Endothelial cell of umbilical vein (primary cell): ENCODE data around the gene GPRIN1. TPM values are rescaled to one million over a fixed set of nuclear protein-coding genes. Genes with fewer than 3 reads are reported as not detected.

Experiments used
- BruUV-seq: library from RNA; stranded (reverse); fragments of 400-500 nt; replicated peaks from 2 replicates; lab custom pipeline; 2021; lab: Mats Ljungman, UMichigan
- CTCF ChIA-PET: fragments of 300-600, 350-600 bp; sonication (Branson Sonifier 250); formaldehyde crosslinking; loops from one replicate; lab custom pipeline; 2021; ENCODE audit warnings: antibody characterized with exemption, inconsistent platforms; lab: Charles Lee
- POLR2A ChIA-PET: fragments of 300-600, 350-600 bp; sonication (Branson Sonifier 250); formaldehyde crosslinking; loops from one replicate; lab custom pipeline; 2021; ENCODE audit warnings: antibody characterized with exemption, inconsistent platforms; lab: Charles Lee
- DNase-seq: peaks from one replicate; pipeline ENCODE4 v3.0.0-alpha.2; 2011; ENCODE audit warnings: low read depth, low spot score
- FAIRE-seq: peaks from 2 replicates; lab custom pipeline; 2011; peaks lifted over from hg19 to GRCh38; lab: Jason Lieb, UNC
- H2AFZ ChIP-seq: 2 replicates; pipeline ENCODE4 v1.6.0; 2012; ENCODE audit warnings: low read depth, low read length, control low read depth, inconsistent platforms
- H3K27ac ChIP-seq: 2 replicates; pipeline ENCODE4 v1.5.1; 2011; ENCODE audit warnings: low read depth, mild to moderate bottlenecking, control low read depth, low read length, moderate library complexity; ENCODE audit not compliant: insufficient read depth
- H3K27me3 ChIP-seq, 2 experiments: 2 replicates each; pipeline versions ENCODE4 v1.6.0 to v1.6.1; 2011; ENCODE audit warnings: low read length in 2 of 2, mixed read lengths in 1 of 2; ENCODE audit not compliant: control insufficient read depth in 2 of 2, insufficient read depth in 2 of 2
- H3K36me3 ChIP-seq, 2 experiments: 2 replicates in 1 of 2; 3 replicates in 1 of 2; pipeline ENCODE4 v1.5.1; 2011; ENCODE audit warnings: low read length in 2 of 2, mild to moderate bottlenecking in 1 of 2, moderate library complexity in 1 of 2; ENCODE audit not compliant: control insufficient read depth in 2 of 2, insufficient read depth in 2 of 2; ENCODE audit errors: extremely low read depth in 1 of 2
- H3K4me1 ChIP-seq: 3 replicates; pipeline ENCODE4 v1.5.1; 2011; ENCODE audit warnings: mild to moderate bottlenecking, low read length; ENCODE audit not compliant: control insufficient read depth, insufficient read depth; ENCODE audit errors: extremely low read depth
- H3K4me2 ChIP-seq: 2 replicates; pipeline ENCODE4 v1.6.1; 2011; ENCODE audit warnings: low read length, control low read depth, mixed read lengths; ENCODE audit not compliant: insufficient read depth
- H3K4me3 ChIP-seq, 3 experiments: fragments of 200-600 bp in 1 of 3; sonication (generic), shearing (Covaris generic) in 1 of 3; replicated peaks in 1 of 3; 2 replicates each; pipeline ENCODE4 v1.5.1; 2011 to 2016; ENCODE audit warnings: control low read depth in 3 of 3, low read length in 3 of 3, mild to moderate bottlenecking in 2 of 3, inconsistent platforms in 1 of 3, low read depth in 1 of 3, moderate library complexity in 1 of 3; ENCODE audit not compliant: insufficient read depth in 1 of 3
- H3K79me2 ChIP-seq: 2 replicates; pipeline ENCODE4 v1.6.0; 2012; ENCODE audit warnings: low read length, inconsistent platforms; ENCODE audit not compliant: control insufficient read depth, insufficient read depth
- H3K9ac ChIP-seq: replicated peaks from 2 replicates; pipeline ENCODE3; 2011; ENCODE audit warnings: low read length, control low read depth; ENCODE audit not compliant: insufficient read depth; ENCODE audit errors: extremely low read depth
- H3K9me1 ChIP-seq: replicated peaks from 3 replicates; pipeline ENCODE4 v1.6.0; 2011; ENCODE audit warnings: mild to moderate bottlenecking, low read length; ENCODE audit not compliant: control insufficient read depth, insufficient read depth; ENCODE audit errors: extremely low read depth
- H3K9me3 ChIP-seq: replicated peaks from 2 replicates; pipeline ENCODE4 v1.5.1; 2012; ENCODE audit warnings: low read length, inconsistent platforms; ENCODE audit not compliant: control insufficient read depth, insufficient read depth
- H4K20me1 ChIP-seq: replicated peaks from 2 replicates; pipeline ENCODE3; 2011; ENCODE audit warnings: mild to moderate bottlenecking, low read length; ENCODE audit not compliant: control insufficient read depth, insufficient read depth; ENCODE audit errors: extremely low read depth
- EZH2 ChIP-seq: IDR thresholded peaks from 2 replicates; pipeline ENCODE4 v1.6.1; 2012; ENCODE audit warnings: borderline replicate concordance, low read depth, mild to moderate bottlenecking, moderate library complexity, low read length, inconsistent platforms; ENCODE audit not compliant: severe bottlenecking
- FOS ChIP-seq: IDR thresholded peaks from 2 replicates; pipeline ENCODE4 v1.6.1; 2011; ENCODE audit warnings: mild to moderate bottlenecking, low read length, moderate library complexity, borderline replicate concordance; ENCODE audit not compliant: insufficient read depth
- GATA2 ChIP-seq: IDR thresholded peaks from 2 replicates; pipeline ENCODE4 v1.7.0; 2011; ENCODE audit warnings: low read depth, mild to moderate bottlenecking, moderate library complexity, mixed read lengths, low read length; ENCODE audit not compliant: insufficient read length, insufficient read depth
- JUN ChIP-seq: IDR thresholded peaks from 2 replicates; pipeline ENCODE4 v1.6.1; 2011; ENCODE audit warnings: borderline replicate concordance, low read depth; ENCODE audit not compliant: insufficient read length, insufficient read depth
- MAX ChIP-seq: IDR thresholded peaks from 2 replicates; pipeline ENCODE4 v1.6.1; 2011; ENCODE audit not compliant: insufficient read depth, insufficient read length
- MYC ChIP-seq: IDR thresholded peaks from one replicate; pipeline ENCODE4 v1.6.1; 2011; ENCODE audit warnings: mild to moderate bottlenecking, low read depth, low read length
- POLR2A ChIP-seq: IDR thresholded peaks from 2 replicates; pipeline ENCODE4 v1.6.1; 2012; ENCODE audit warnings: low read depth, mild to moderate bottlenecking, control low read depth, low read length
- POLR2AphosphoS5 ChIP-seq: IDR thresholded peaks from 2 replicates; pipeline ENCODE4 v1.6.1; 2012; ENCODE audit warnings: low read depth, mild to moderate bottlenecking, control low read depth, low read length, moderate library complexity; ENCODE audit not compliant: insufficient read depth
- dilution Hi-C: fragments of 300-500 bp; cut with MboI; formaldehyde crosslinking; loops from one replicate; pipeline ENCODE4 v1.15.0; 2019; ENCODE audit warnings: low sequenced_read_pairs; ENCODE audit not compliant: extremely low pct_ligation_motif_present
- intact Hi-C: fragments of 100-400 bp; cut with micrococcal nuclease; formaldehyde crosslinking; loops from one replicate; pipeline ENCODE4 v1.10.0; 2022
- polyA plus RNA-seq, 4 experiments: library from polyadenylated mRNA; depleted of rRNA in 3 of 4; stranded (reverse) in 3 of 4; unstranded in 1 of 4; fragments of >200 nt; gene quantifications; 2 replicates each; pipeline versions ENCODE4 v1.2.1 to v1.2.3, GENCODE V29; 2011 to 2012; ENCODE audit warnings: missing spikeins in 1 of 4
- total RNA-seq: library from RNA; stranded (reverse); gene quantifications from 2 replicates; pipeline ENCODE4 v1.2.3, GENCODE V29; 2021
- TF ChIP-seq, protein P1 (sequence below), 2 donors: IDR thresholded peaks; 1 replicate in 1 of 2; 2 replicates in 1 of 2; pipeline ENCODE4 v1.5.1; 2011; ENCODE audit warnings: low read length in 2 of 2, mild to moderate bottlenecking in 2 of 2, moderate library complexity in 2 of 2, control low read depth in 1 of 2, inconsistent platforms in 1 of 2, low read depth in 1 of 2; ENCODE audit not compliant: insufficient read depth in 1 of 2; ENCODE audit errors: extremely low read depth in 1 of 2

The GPRIN1 gene
- total and polyA plus RNA-seq, 2 donors (not counting 3 experiments of a cell fraction or from before 2014, with no cell fraction given), result 2.4 to 10.4 TPM

DNA sequence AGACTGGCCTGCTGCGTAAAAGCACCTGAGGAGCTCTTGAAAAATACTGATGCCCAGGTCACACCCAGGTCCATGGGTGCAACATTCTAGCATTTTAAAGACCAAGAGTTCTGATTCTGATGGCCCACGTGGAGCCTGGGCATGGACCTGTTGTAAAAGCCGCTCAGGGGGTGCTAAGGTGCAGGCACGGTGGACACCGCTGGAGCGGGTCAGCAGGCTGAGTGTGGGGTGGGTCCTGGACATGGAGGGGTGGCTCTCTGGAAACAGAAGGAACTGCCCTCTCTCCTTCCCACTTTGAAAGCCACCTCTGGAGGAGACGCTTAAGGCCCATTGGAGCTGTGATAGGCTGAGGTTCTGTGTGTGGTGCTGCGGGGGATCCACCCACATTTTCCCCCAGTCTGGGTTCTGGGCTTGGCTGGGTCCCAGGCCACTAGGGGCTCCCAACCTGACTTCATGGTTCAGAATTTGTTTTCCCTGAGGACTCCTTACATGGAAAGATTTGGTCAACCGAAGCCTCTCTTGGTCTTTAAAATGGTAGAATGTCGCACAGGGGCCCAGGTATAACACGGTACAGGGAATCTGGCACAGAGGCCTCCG, 16.6 kb downstream of the GPRIN1 start:
- FAIRE-seq, result no peak
- no peak overlapping the region for H3K4me2 ChIP-seq
- POLR2A ChIA-PET, result no interaction called here
- dilution Hi-C loops, result no loop called here
- no peaks in the 10 kb centered on the region for H3K36me3 ChIP-seq
- H3K9me3 ChIP-seq, result no peaks in the 10 kb centered on the region
- no peaks in the 10 kb centered on the region for H4K20me1 ChIP-seq
- H3K9me1 ChIP-seq, result no peaks in the 10 kb centered on the region
- no TSS peak for BruUV-seq
- no peak for TF ChIP-seq POLR2AphosphoS5
- TF ChIP-seq GATA2, result no peak
- no peak for TF ChIP-seq MYC
- no peak for TF ChIP-seq JUN
- no peak for TF ChIP-seq EZH2
- no peak for TF ChIP-seq MAX
- TF ChIP-seq, protein P1, sequence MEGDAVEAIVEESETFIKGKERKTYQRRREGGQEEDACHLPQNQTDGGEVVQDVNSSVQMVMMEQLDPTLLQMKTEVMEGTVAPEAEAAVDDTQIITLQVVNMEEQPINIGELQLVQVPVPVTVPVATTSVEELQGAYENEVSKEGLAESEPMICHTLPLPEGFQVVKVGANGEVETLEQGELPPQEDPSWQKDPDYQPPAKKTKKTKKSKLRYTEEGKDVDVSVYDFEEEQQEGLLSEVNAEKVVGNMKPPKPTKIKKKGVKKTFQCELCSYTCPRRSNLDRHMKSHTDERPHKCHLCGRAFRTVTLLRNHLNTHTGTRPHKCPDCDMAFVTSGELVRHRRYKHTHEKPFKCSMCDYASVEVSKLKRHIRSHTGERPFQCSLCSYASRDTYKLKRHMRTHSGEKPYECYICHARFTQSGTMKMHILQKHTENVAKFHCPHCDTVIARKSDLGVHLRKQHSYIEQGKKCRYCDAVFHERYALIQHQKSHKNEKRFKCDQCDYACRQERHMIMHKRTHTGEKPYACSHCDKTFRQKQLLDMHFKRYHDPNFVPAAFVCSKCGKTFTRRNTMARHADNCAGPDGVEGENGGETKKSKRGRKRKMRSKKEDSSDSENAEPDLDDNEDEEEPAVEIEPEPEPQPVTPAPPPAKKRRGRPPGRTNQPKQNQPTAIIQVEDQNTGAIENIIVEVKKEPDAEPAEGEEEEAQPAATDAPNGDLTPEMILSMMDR (IDR thresholded peaks at IDR 0.05; ENCODE audit: extremely low read depth in 1 of 2, insufficient read depth in 1 of 2, low read depth in 1 of 2, low read length in 2 of 2), result no peak
- no peak for TF ChIP-seq FOS
- no peak for TF ChIP-seq POLR2A
- H3K79me2 ChIP-seq, result no peaks in the 10 kb centered on the region
- H3K4me1 ChIP-seq, result no peaks in the 10 kb centered on the region
- H3K27ac ChIP-seq, result no peak overlapping the region
- H2AFZ ChIP-seq, result no peak overlapping the region
- intact Hi-C loops, result no loop called here
- CTCF ChIA-PET, result interaction anchor here (1.3 kb wide), 1 partner anchor 13 kb away, joined by 3 read pairs; no protein-coding TSS in a partner anchor
- no peak overlapping the region for H3K9ac ChIP-seq
- no peak for DNase-seq
- no peaks in the 10 kb centered on the region for H3K27me3 ChIP-seq
- H3K4me3 ChIP-seq, result no peak overlapping the region
